ENCODE measurements around the gene REXO1.

REXO1 gene

DNA sequence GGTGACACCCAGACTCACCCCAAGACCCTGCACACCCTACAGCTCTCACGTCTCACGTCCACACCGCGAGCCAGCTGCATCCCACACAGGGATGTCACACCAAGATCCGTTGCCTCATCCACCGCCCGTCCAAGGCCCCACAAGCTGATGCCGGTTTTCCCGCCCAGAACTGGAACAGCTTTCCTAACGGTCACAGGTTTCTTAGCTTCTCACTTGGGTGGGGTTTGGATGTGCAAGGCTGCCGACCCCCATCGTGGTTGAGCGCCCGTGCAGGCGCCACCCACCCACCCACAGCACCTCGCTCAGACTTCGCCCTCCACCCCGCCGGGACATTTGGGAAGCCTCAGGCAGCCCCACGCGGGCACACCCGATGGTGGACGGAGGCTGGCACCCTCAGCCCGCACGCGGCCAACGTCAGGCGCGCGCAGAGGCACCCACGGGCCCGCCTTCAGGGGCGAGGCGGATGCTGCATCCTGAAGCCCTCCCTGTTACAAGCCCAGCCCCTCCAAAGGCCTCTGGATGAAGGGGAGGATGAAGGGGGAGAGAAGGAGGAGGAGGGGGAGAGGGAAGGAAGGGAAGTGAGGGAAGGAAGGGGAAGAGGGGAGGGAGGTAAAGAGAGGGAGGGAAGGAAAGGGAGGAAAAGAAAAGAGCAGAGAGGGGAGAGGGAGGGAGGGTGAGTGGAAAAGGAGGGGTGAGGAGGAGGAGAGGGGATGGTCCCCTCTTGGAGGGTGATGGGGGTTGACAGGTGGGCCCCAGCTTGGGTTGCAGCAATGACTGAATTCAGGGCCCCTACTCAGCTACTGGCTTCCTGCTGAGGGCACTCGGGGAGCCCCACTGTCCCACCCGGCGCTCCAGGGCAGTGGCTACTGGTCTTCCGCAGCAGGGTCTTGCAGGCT lies 82.1 kb downstream of the REXO1 start:
- WGBS: 10% methylated on average over 31 of the region's 38 CpGs
- Histone ChIP-seq H2AK5ac (ENCODE audit: low read length, severe bottlenecking) (no peak overlapping the region), H3K23ac (ENCODE audit: low read length in 2 of 2) (no peak overlapping the region), H3K79me1 (replicated peaks; ENCODE audit: low read length, poor library complexity, severe bottlenecking) (no peaks in the 10 kb centered on the region), H2BK12ac (ENCODE audit: low read length in 2 of 2) (no peak overlapping the region), H2BK15ac (ENCODE audit: low read depth, poor library complexity, severe bottlenecking) (no peak overlapping the region), H3K27ac (ENCODE audit: low read length, poor library complexity, severe bottlenecking) (no peak overlapping the region), H4K8ac (ENCODE audit: low read length) (no peak overlapping the region), H3K4me2 (ENCODE audit: low read length, poor library complexity, severe bottlenecking) (no peak overlapping the region), H3K14ac (ENCODE audit: low read length in 2 of 2) (no peak overlapping the region), H2BK120ac (ENCODE audit: low read depth, low read length) (no peak overlapping the region), H4K91ac (ENCODE audit: low read length) (no peak overlapping the region), H3K4me1 (ENCODE audit: control insufficient read depth, insufficient read depth, low read depth, low read length) (peaks cover 2% of the 10 kb centered on the region), H3K4me3 (ENCODE audit: insufficient read depth in 1 of 2, low read depth in 1 of 2, low read length in 2 of 2) (no peak overlapping the region), H3K18ac (ENCODE audit: low read depth in 1 of 2, low read length in 2 of 2) (no peak overlapping the region), H3K27me3 (ENCODE audit: control insufficient read depth in 1 of 2, insufficient read depth in 1 of 2, low read length in 2 of 2) (peaks cover 82 to 88% of the 10 kb centered on the region in 2 experiments), H3K9me3 (ENCODE audit: control insufficient read depth, low read length) (peaks cover 8% of the 10 kb centered on the region), H3K36me3 (ENCODE audit: control insufficient read depth in 1 of 2, insufficient read depth in 2 of 2, low read depth in 1 of 2, low read length in 2 of 2) (no peaks in the 10 kb centered on the region), H2AFZ (ENCODE audit: low read depth, low read length) (no peak overlapping the region), H3K4ac (ENCODE audit: low read depth in 1 of 2, low read length in 2 of 2) (no peak overlapping the region), H3K9ac (ENCODE audit: low read length) (no peak overlapping the region), H2BK5ac (ENCODE audit: low read depth, low read length, poor library complexity, severe bottlenecking) (no peak overlapping the region)
- no peak for DNase-seq

Measured in mesenchymal stem cell (in vitro differentiated cells and primary cell).